Measurements from ENCODE around the gene SFTPB.
"Not testable (repeated sequence)": the region's sequence is repeated elsewhere in the genome, so short reads cannot be mapped to it uniquely, and the experiment has no call there.

SFTPB gene

GRCh38 chr2:85655961-85656417, 12.0 kb downstream of the SFTPB start:
- DNase-seq (ENCODE audit: low read depth): no peak

- no peak for DNase-seq (ENCODE audit: low read depth)
Measured at GRCh38 chr2:85653996-85654395, 14.0 kb downstream of the SFTPB start.

GRCh38 chr2:85652056-85652455, 15.9 kb downstream of the SFTPB start:
- no peak for DNase-seq (ENCODE audit: low read depth)

GRCh38 chr2:85651097-85651496, 16.9 kb downstream of the SFTPB start:
- no peak for DNase-seq (ENCODE audit: low read depth)

GRCh38 chr2:85650456-85650855, 17.5 kb downstream of the SFTPB start:
- no peak for DNase-seq (ENCODE audit: low read depth)

- DNase-seq (ENCODE audit: low read depth): no peak
Measured at GRCh38 chr2:85649201-85650190, 18.5 kb downstream of the SFTPB start.

GRCh38 chr2:85648619-85649018, 19.4 kb downstream of the SFTPB start:
- no peak for DNase-seq (ENCODE audit: low read depth)

- no peak for DNase-seq (ENCODE audit: low read depth)
Measured at GRCh38 chr2:85647823-85648526, 20.0 kb downstream of the SFTPB start.

- DNase-seq (ENCODE audit: low read depth): no peak
Measured at GRCh38 chr2:85646166-85646565, 21.8 kb downstream of the SFTPB start.

GRCh38 chr2:85644909-85645308, 23.1 kb downstream of the SFTPB start:
- no peak for DNase-seq (ENCODE audit: low read depth)

GRCh38 chr2:85642725-85643124, 25.3 kb downstream of the SFTPB start:
- no peak for DNase-seq (ENCODE audit: low read depth)

- DNase-seq (ENCODE audit: low read depth): no peak
Measured at GRCh38 chr2:85635636-85636035, 32.4 kb downstream of the SFTPB start.

- DNase-seq (ENCODE audit: low read depth): no peak
Measured at GRCh38 chr2:85635011-85635410, 33.0 kb downstream of the SFTPB start.

GRCh38 chr2:85631316-85631715, 36.7 kb downstream of the SFTPB start:
- no peak for DNase-seq (ENCODE audit: low read depth)

- no peak for DNase-seq (ENCODE audit: low read depth)
Measured at GRCh38 chr2:85628658-85629057, 39.3 kb downstream of the SFTPB start.

- DNase-seq (ENCODE audit: low read depth): no peak
Measured at GRCh38 chr2:85623991-85624390, 44.0 kb downstream of the SFTPB start.

GRCh38 chr2:85621338-85621737, 46.7 kb downstream of the SFTPB start:
- DNase-seq (ENCODE audit: low read depth): no peak

GRCh38 chr2:85619617-85620016, 48.4 kb downstream of the SFTPB start:
- no peak for DNase-seq (ENCODE audit: low read depth)

- not testable (repeated sequence) for DNase-seq (ENCODE audit: low read depth)
Measured at GRCh38 chr2:85617723-85618122, 50.3 kb downstream of the SFTPB start.

- DNase-seq (ENCODE audit: low read depth): no peak
Measured at GRCh38 chr2:85615413-85615728, 52.6 kb downstream of the SFTPB start.

GRCh38 chr2:85614757-85615156, 53.2 kb downstream of the SFTPB start:
- DNase-seq (ENCODE audit: low read depth): not testable (repeated sequence)

GRCh38 chr2:85613717-85614515, 54.1 kb downstream of the SFTPB start:
- DNase-seq (ENCODE audit: low read depth): no peak
